ENCODE results near the gene PSEN1. TPM values are rescaled to one million over a fixed set of nuclear protein-coding genes. Genes with fewer than 3 reads are reported as not detected.
A peak's percentile ranks its signal among the peaks of the same experiment; 100 is the strongest.

PSEN1 gene
- total RNA-seq, 1 donor: 79.6 TPM

DNA sequence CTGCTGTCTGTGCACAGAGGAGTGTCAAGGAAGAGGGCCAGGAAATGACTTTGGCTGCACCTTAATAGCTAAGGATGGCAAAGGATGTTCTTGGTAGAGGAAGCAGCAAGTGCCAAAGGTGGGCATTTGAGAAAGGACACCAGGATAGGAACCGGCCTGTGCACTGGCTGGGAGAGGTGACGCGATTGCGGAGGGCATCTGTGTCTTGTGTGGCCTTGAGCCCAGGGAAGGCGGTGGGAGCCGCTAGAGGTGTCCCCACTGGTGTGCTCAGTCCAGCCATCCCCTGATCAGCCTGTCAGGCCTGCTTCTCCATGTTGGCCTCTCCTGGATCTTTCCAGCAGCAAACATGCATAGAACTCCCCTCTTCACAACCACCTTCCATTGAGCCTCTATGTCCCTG lies 131.2 kb downstream of the PSEN1 start:
- Histone ChIP-seq H3K9me3 (ENCODE audit: low read depth, low read length) (no peaks in the 10 kb centered on the region), H3K79me2 (ENCODE audit: insufficient read depth, low read length) (no peaks in the 10 kb centered on the region), H3K27ac (ENCODE audit: low read depth, low read length) (no peak overlapping the region), H3K36me3 (ENCODE audit: insufficient read depth, low read length) (no peaks in the 10 kb centered on the region), H3K4me3 (ENCODE audit: insufficient read depth, low read length) (no peak overlapping the region), H4K20me1 (ENCODE audit: insufficient read depth, low read length) (no peaks in the 10 kb centered on the region), H3K27me3 (ENCODE audit: insufficient read depth, low read length) (no peaks in the 10 kb centered on the region), H2AFZ (ENCODE audit: low read length) (no peak overlapping the region), H3K4me2 (ENCODE audit: insufficient read depth, low read length) (no peak overlapping the region), H3K4me1 (ENCODE audit: insufficient read depth, low read length) (peaks cover 9% of the 10 kb centered on the region)
- no peak for DNase-seq (ENCODE audit: insufficient read length, low spot score, missing footprints)
- TF ChIP-seq, protein P1, sequence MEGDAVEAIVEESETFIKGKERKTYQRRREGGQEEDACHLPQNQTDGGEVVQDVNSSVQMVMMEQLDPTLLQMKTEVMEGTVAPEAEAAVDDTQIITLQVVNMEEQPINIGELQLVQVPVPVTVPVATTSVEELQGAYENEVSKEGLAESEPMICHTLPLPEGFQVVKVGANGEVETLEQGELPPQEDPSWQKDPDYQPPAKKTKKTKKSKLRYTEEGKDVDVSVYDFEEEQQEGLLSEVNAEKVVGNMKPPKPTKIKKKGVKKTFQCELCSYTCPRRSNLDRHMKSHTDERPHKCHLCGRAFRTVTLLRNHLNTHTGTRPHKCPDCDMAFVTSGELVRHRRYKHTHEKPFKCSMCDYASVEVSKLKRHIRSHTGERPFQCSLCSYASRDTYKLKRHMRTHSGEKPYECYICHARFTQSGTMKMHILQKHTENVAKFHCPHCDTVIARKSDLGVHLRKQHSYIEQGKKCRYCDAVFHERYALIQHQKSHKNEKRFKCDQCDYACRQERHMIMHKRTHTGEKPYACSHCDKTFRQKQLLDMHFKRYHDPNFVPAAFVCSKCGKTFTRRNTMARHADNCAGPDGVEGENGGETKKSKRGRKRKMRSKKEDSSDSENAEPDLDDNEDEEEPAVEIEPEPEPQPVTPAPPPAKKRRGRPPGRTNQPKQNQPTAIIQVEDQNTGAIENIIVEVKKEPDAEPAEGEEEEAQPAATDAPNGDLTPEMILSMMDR (IDR thresholded peaks at IDR 0.05; ENCODE audit: extremely low read depth, low read depth, low read length): no peak

DNA sequence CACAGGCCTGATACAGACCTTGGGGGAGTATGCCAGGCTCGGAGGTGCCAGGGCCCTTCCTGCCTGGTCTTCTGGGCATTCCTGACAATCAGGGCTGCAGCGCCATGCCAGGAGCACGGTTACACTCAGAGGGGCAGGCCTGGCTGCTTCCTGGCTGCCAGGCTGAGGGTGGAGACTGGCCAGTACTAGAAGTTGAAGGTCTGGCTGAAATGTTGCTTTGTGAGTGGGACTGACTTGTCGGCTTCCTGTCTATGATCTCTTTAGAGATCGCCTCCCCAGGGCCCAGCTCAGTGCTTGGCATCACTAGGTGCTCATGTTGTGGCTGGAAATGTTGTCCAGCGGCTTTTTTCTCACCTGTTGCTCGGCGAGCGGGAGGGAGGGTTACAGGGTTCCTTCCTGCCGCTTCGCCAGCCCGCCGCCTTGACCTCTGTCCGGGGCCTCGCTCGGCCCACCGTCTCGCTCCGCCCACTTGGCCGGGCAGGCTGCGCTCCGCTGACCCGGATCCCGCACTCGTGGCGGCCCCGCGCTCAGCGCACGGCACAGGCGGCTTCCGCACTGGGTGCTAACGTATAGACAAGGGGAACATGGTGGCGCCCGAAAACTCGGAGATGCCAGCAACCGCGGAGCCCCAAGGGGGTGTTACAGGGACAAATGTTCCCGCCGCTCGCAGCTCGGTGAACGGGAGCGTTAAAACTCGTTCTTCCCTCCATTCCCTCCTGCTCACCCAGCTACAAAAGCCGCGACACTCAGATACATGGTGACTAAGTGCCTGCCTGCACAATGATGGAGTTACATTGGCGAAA lies 133.6 kb downstream of the PSEN1 start:
- TF ChIP-seq, protein P1 (IDR thresholded peaks at IDR 0.05; ENCODE audit: extremely low read depth, low read depth, low read length): no peak
- no peaks in the 10 kb centered on the region for H3K79me2 ChIP-seq (ENCODE audit: insufficient read depth, low read length)
- H4K20me1 ChIP-seq (ENCODE audit: insufficient read depth, low read length): no peaks in the 10 kb centered on the region
- H3K27ac ChIP-seq (ENCODE audit: low read depth, low read length): peak overlapping the region; percentile 39
- peak overlapping the region; percentile 88 for H3K4me2 ChIP-seq (ENCODE audit: insufficient read depth, low read length)
- peak overlapping the region; percentile 70 for H3K4me3 ChIP-seq (ENCODE audit: insufficient read depth, low read length)
- peaks cover 9% of the 10 kb centered on the region for H3K4me1 ChIP-seq (ENCODE audit: insufficient read depth, low read length)
- no peaks in the 10 kb centered on the region for H3K9me3 ChIP-seq (ENCODE audit: low read depth, low read length)
- DNase-seq (ENCODE audit: insufficient read length, low spot score, missing footprints): peak; percentile 93
- H3K27me3 ChIP-seq (ENCODE audit: insufficient read depth, low read length): no peaks in the 10 kb centered on the region
- peak overlapping the region; percentile 14 for H2AFZ ChIP-seq (ENCODE audit: low read length)
- peaks cover 16% of the 10 kb centered on the region for H3K36me3 ChIP-seq (ENCODE audit: insufficient read depth, low read length)

GRCh38 chr14:73272393-73272792 lies 136.1 kb downstream of the PSEN1 start:
- Histone ChIP-seq H3K79me2 (ENCODE audit: insufficient read depth, low read length) (no peaks in the 10 kb centered on the region), H3K9me3 (ENCODE audit: low read depth, low read length) (no peaks in the 10 kb centered on the region), H3K4me3 (ENCODE audit: insufficient read depth, low read length) (no peak overlapping the region), H3K36me3 (ENCODE audit: insufficient read depth, low read length) (peaks cover 40% of the 10 kb centered on the region), H4K20me1 (ENCODE audit: insufficient read depth, low read length) (no peaks in the 10 kb centered on the region), H3K27ac (ENCODE audit: low read depth, low read length) (no peak overlapping the region), H3K4me2 (ENCODE audit: insufficient read depth, low read length) (no peak overlapping the region), H3K4me1 (ENCODE audit: insufficient read depth, low read length) (peaks cover 9% of the 10 kb centered on the region), H2AFZ (ENCODE audit: low read length) (no peak overlapping the region), H3K27me3 (ENCODE audit: insufficient read depth, low read length) (no peaks in the 10 kb centered on the region)
- DNase-seq (ENCODE audit: insufficient read length, low spot score, missing footprints): no peak
- TF ChIP-seq, protein P1 (IDR thresholded peaks at IDR 0.05; ENCODE audit: extremely low read depth, low read depth, low read length): no peak

Small RNAs within 50 kb of the gene (small RNA-seq; reads per million reads assigned to genes)
- gene AC004858.1 (not detected), gene RNU6-419P (not detected)

Other genes starting within 250 kb of the PSEN1 start
- gene DPF3, start 242.4 kb upstream of the PSEN1 start, total RNA-seq: 0.59 and 1.8 TPM in 2 replicates
- 18.3 and 21.0 TPM in 2 replicates for gene DCAF4, start 210.0 kb upstream of the PSEN1 start, total RNA-seq
- 30.8 and 38.0 TPM in 2 replicates for gene ZFYVE1, start 109.4 kb upstream of the PSEN1 start, total RNA-seq
- gene RBM25, start 78.0 kb upstream of the PSEN1 start, total RNA-seq: 32.9 and 33.6 TPM in 2 replicates
- 5.3 and 5.8 TPM in 2 replicates for gene PAPLN, start 101.0 kb downstream of the PSEN1 start, total RNA-seq

Data from osteoblast (primary cell).